ENCODE data around the gene OR2W3.
"Not testable (repeated sequence)": the region's sequence is repeated elsewhere in the genome, so short reads cannot be mapped to it uniquely, and the experiment has no call there.

Gene OR2W3

GRCh38 chr1:247924868-247925267 lies 29.5 kb downstream of the OR2W3 start, which contains the start of gene OR2AJ1:
OR2AJ1 (plus strand) TSS chr1:247924889; CDS start chr1:247933769, 8,880 bp downstream.
- Mint-ChIP-seq H3K4me1 (no peaks in the 10 kb centered on the region), H3K9me3 (peaks cover 35% of the 10 kb centered on the region), H3K36me3 (ENCODE audit: low read depth) (no peaks in the 10 kb centered on the region), H3K27me3 (ENCODE audit: low read depth, poor library complexity) (no peaks in the 10 kb centered on the region), H3K27ac (no peak within 1 kb of the TSS), H3K4me3 (no peak within 1 kb of the TSS)
- no peak for DNase-seq
- TF ChIP-seq, protein P1, sequence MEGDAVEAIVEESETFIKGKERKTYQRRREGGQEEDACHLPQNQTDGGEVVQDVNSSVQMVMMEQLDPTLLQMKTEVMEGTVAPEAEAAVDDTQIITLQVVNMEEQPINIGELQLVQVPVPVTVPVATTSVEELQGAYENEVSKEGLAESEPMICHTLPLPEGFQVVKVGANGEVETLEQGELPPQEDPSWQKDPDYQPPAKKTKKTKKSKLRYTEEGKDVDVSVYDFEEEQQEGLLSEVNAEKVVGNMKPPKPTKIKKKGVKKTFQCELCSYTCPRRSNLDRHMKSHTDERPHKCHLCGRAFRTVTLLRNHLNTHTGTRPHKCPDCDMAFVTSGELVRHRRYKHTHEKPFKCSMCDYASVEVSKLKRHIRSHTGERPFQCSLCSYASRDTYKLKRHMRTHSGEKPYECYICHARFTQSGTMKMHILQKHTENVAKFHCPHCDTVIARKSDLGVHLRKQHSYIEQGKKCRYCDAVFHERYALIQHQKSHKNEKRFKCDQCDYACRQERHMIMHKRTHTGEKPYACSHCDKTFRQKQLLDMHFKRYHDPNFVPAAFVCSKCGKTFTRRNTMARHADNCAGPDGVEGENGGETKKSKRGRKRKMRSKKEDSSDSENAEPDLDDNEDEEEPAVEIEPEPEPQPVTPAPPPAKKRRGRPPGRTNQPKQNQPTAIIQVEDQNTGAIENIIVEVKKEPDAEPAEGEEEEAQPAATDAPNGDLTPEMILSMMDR (IDR thresholded peaks at IDR 0.05) = no peak

DNA sequence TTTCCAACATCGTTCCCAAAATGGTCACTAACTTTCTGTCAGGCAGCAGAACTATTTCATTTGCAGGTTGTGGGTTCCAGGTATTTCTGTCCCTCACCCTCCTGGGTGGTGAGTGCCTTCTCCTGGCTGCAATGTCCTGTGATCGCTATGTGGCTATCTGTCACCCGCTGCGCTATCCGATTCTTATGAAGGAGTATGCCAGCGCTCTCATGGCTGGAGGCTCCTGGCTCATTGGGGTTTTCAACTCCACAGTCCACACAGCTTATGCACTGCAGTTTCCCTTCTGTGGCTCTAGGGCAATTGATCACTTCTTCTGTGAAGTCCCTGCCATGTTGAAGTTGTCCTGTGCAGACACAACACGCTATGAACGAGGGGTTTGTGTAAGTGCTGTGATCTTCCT lies 38.6 kb downstream of the OR2W3 start:
- H3K27ac Mint-ChIP-seq = no peak overlapping the region
- H3K9me3 Mint-ChIP-seq = peaks cover 45% of the 10 kb centered on the region
- no peaks in the 10 kb centered on the region for H3K36me3 Mint-ChIP-seq (ENCODE audit: low read depth)
- H3K4me3 Mint-ChIP-seq = no peak overlapping the region
- TF ChIP-seq, protein P1 (IDR thresholded peaks at IDR 0.05) = no peak
- no peaks in the 10 kb centered on the region for H3K4me1 Mint-ChIP-seq
- no peak for DNase-seq
- H3K27me3 Mint-ChIP-seq (ENCODE audit: low read depth, poor library complexity) = peaks cover 9% of the 10 kb centered on the region

GRCh38 chr1:247935781-247936180 lies 40.4 kb downstream of the OR2W3 start:
- Mint-ChIP-seq H3K4me3 (no peak overlapping the region), H3K4me1 (no peaks in the 10 kb centered on the region), H3K9me3 (peaks cover 36% of the 10 kb centered on the region), H3K27ac (no peak overlapping the region), H3K27me3 (ENCODE audit: low read depth, poor library complexity) (peaks cover 13% of the 10 kb centered on the region), H3K36me3 (ENCODE audit: low read depth) (no peaks in the 10 kb centered on the region)
- no peak for DNase-seq
- TF ChIP-seq, protein P1 (IDR thresholded peaks at IDR 0.05) = no peak

DNA sequence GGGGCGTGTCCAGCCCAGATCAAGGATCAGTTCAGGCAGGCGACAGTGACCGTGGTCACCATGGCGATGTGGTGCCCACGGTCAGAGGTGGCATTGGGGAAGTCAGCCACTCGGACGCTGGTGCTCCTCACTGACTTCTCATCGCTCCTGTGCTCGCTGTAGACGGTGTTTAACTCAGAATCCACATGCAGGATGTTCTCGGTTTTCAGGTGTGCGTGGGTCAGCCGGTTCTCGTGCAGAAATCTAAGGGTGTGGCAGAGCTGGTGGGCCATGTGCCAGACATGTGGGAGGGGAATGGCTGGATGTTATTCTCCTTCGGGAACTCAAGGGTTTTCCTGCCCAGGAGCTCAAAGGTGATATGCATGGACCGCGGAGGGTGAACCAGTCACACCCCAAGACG lies 41.0 kb downstream of the OR2W3 start:
- Mint-ChIP-seq H3K4me1 (no peaks in the 10 kb centered on the region), H3K9me3 (peaks cover 36% of the 10 kb centered on the region), H3K27me3 (ENCODE audit: low read depth, poor library complexity) (peaks cover 14% of the 10 kb centered on the region), H3K36me3 (ENCODE audit: low read depth) (no peaks in the 10 kb centered on the region), H3K27ac (no peak overlapping the region), H3K4me3 (no peak overlapping the region)
- DNase-seq = no peak
- TF ChIP-seq, protein P1 (IDR thresholded peaks at IDR 0.05) = no peak

- peak overlapping the region; percentile 74 for H3K4me3 Mint-ChIP-seq
- H3K4me1 Mint-ChIP-seq; H3K36me3 Mint-ChIP-seq (ENCODE audit: low read depth); H3K27ac Mint-ChIP-seq: not testable (repeated sequence)
- peaks cover 15% of the 10 kb centered on the region for H3K27me3 Mint-ChIP-seq (ENCODE audit: low read depth, poor library complexity)
- TF ChIP-seq, protein P1 (IDR thresholded peaks at IDR 0.05) = peak; percentile 68
- peaks cover 30% of the 10 kb centered on the region for H3K9me3 Mint-ChIP-seq
- DNase-seq = peak; percentile 84
Measured at GRCh38 chr1:247936965-247937734, 41.8 kb downstream of the OR2W3 start.

GRCh38 chr1:247942624-247943023 lies 47.2 kb downstream of the OR2W3 start:
- peaks cover 44% of the 10 kb centered on the region for H3K9me3 Mint-ChIP-seq
- TF ChIP-seq, protein P1 (IDR thresholded peaks at IDR 0.05) = no peak

More at GRCh38 chr1:247942624-247943023, 47.2 kb downstream of the OR2W3 start:
- no peaks in the 10 kb centered on the region for H3K36me3 Mint-ChIP-seq (ENCODE audit: low read depth)
- no peak for DNase-seq
- H3K4me1 Mint-ChIP-seq = no peaks in the 10 kb centered on the region
- H3K27ac Mint-ChIP-seq = no peak overlapping the region
- H3K27me3 Mint-ChIP-seq (ENCODE audit: low read depth, poor library complexity) = peaks cover 11% of the 10 kb centered on the region
- H3K4me3 Mint-ChIP-seq = no peak overlapping the region
